ENCODE measurements around the gene ZNF335.
"Not testable (repeated sequence)": the region's sequence is repeated elsewhere in the genome, so short reads cannot be mapped to it uniquely, and the experiment has no call there.

Gene ZNF335

GRCh38 chr20:46000262-46000996, 28.4 kb upstream of the ZNF335 start:
- no peak for DNase-seq (ENCODE audit: low read depth in 2 of 2)

- no peak for DNase-seq (ENCODE audit: low read depth in 2 of 2)
Measured at GRCh38 chr20:45999557-46000261, 27.7 kb upstream of the ZNF335 start.

GRCh38 chr20:45998761-45999160, 26.8 kb upstream of the ZNF335 start:
- DNase-seq (ENCODE audit: low read depth in 2 of 2), result no peak

- no peak for DNase-seq (ENCODE audit: low read depth in 2 of 2)
Measured at GRCh38 chr20:45998337-45998736, 26.3 kb upstream of the ZNF335 start.

GRCh38 chr20:45997187-45997586, 25.2 kb upstream of the ZNF335 start:
- DNase-seq (ENCODE audit: low read depth in 2 of 2), result no peak

- not testable (repeated sequence) for DNase-seq (ENCODE audit: low read depth in 2 of 2)
Measured at GRCh38 chr20:45995495-45996097, 23.6 kb upstream of the ZNF335 start.

GRCh38 chr20:45994761-45995493, 22.9 kb upstream of the ZNF335 start:
- no peak for DNase-seq (ENCODE audit: low read depth in 2 of 2)

- no peak for DNase-seq (ENCODE audit: low read depth in 2 of 2)
Measured at GRCh38 chr20:45993197-45993951, 21.4 kb upstream of the ZNF335 start.

GRCh38 chr20:45991616-45992015, 19.6 kb upstream of the ZNF335 start:
- no peak for DNase-seq (ENCODE audit: low read depth in 2 of 2)

GRCh38 chr20:45988830-45989229, 16.8 kb upstream of the ZNF335 start:
- not testable (repeated sequence) for DNase-seq (ENCODE audit: low read depth in 2 of 2)

GRCh38 chr20:45987108-45987780, 15.2 kb upstream of the ZNF335 start:
- DNase-seq (ENCODE audit: low read depth in 2 of 2), result no peak

GRCh38 chr20:45985573-45985972, 13.6 kb upstream of the ZNF335 start:
- DNase-seq (ENCODE audit: low read depth in 2 of 2), result no peak

- DNase-seq (ENCODE audit: low read depth in 2 of 2), result no peak
Measured at GRCh38 chr20:45983279-45983743, 11.3 kb upstream of the ZNF335 start.

GRCh38 chr20:45981261-45981660, 9.3 kb upstream of the ZNF335 start:
- DNase-seq (ENCODE audit: low read depth in 2 of 2), result no peak

- DNase-seq (ENCODE audit: low read depth in 2 of 2), result no peak
Measured at GRCh38 chr20:45976086-45976485, 4.1 kb upstream of the ZNF335 start.

GRCh38 chr20:45975686-45976085, 3.7 kb upstream of the ZNF335 start:
- no peak for DNase-seq (ENCODE audit: low read depth in 2 of 2)

- DNase-seq (ENCODE audit: low read depth in 2 of 2), result no peak
Measured at GRCh38 chr20:45974896-45975565, 3.0 kb upstream of the ZNF335 start.

- DNase-seq (ENCODE audit: low read depth in 2 of 2), result no peak
Measured at GRCh38 chr20:45972500-45973183, 639 bp upstream of the ZNF335 start.

GRCh38 chr20:45971425-45971674, 653 bp downstream of the ZNF335 start:
- DNase-seq (ENCODE audit: low read depth in 2 of 2), result no peak

Measured in fibroblast of skin of left biceps (primary cell).